Measurements from ENCODE around the gene ZBED1. TPM values are rescaled to one million over a fixed set of nuclear protein-coding genes. Genes with fewer than 3 reads are reported as not detected.
"Not testable (repeated sequence)": the region's sequence is repeated elsewhere in the genome, so short reads cannot be mapped to it uniquely, and the experiment has no call there.

Gene ZBED1
- total and polyA plus RNA-seq, 4 experiments from 2014 or later, result 18.1 to 34.1 (median 29.6) TPM

DNA sequence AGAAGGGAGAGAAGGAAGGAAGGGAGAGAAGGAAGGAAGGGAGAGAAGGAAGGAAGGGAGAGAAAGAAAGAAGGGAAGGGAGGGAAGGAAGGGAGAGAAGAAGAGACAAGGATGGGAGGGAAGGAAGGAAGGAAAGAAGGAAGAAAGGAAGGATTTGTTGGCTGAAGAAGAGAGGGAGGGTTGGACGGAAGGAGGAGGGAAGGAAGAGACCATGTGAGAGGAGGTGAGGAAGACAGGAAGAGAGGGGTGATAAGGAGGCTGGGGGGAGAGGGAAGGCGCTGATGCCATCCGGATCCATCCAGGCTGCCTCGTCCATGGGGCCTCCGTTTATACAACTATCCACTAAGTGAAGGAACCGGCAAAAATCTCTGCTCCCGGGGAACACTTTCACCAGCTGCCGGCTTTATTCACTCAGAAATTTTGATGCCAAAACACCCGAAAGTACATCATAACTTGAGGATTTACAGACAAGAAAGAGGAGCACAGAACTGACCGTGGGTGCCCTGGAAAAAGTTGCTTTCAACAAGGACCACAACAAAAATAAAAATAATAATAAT, 14.9 kb downstream of the ZBED1 start:
- Mint-ChIP-seq H3K9me3 (no peaks in the 10 kb centered on the region), H3K4me1 (peaks cover 0 to 8% (median 2%) of the 10 kb centered on the region in 4 donors), H3K4me3 (no peak overlapping the region), H3K27me3 (no peaks in the 10 kb centered on the region), H3K27ac (peak overlapping the region in 1 of 7 donors; percentile 33), H3K36me3 (peaks cover 36 to 40% of the 10 kb centered on the region in 2 donors)
- no peaks in the 10 kb centered on the region for H3K4me1 ChIP-seq (ENCODE audit: insufficient read depth, low read length)
- peaks cover 14% of the 10 kb centered on the region for H3K36me3 ChIP-seq (ENCODE audit: insufficient read depth, low read length)
- intact Hi-C loops (cut with micrococcal nuclease), result no loop called here
- POLR2A ChIA-PET (ENCODE audit: partially characterized antibody), result no interaction called here
- no peaks in the 10 kb centered on the region for H3K27me3 ChIP-seq (ENCODE audit: insufficient read depth, low read length)
- DNase-seq, result no peak
- no peaks in the 10 kb centered on the region for H3K9me3 ChIP-seq (ENCODE audit: control insufficient read depth in 1 of 2, low read length in 2 of 2)
- H3K4me3 ChIP-seq (ENCODE audit: low read length in 2 of 2), result no peak overlapping the region
- CTCF ChIA-PET (ENCODE audit: partially characterized antibody), result no interaction called here
- H3K27ac ChIP-seq (ENCODE audit: low read depth, low read length), result no peak overlapping the region

- no peak overlapping the region for H3K4me3 Mint-ChIP-seq
- no peak for DNase-seq
- H3K27ac Mint-ChIP-seq, result peak overlapping the region in 1 of 7 donors; percentile 68
- intact Hi-C loops (cut with micrococcal nuclease), result no loop called here
- H3K4me1 ChIP-seq (ENCODE audit: insufficient read depth, low read length), result no peaks in the 10 kb centered on the region
- H3K27ac ChIP-seq (ENCODE audit: low read depth, low read length), result no peak overlapping the region
- H3K27me3 ChIP-seq (ENCODE audit: insufficient read depth, low read length), result no peaks in the 10 kb centered on the region
- peaks cover 0 to 8% (median 2%) of the 10 kb centered on the region in 4 donors for H3K4me1 Mint-ChIP-seq
- H3K4me3 ChIP-seq (ENCODE audit: low read length in 2 of 2), result no peak overlapping the region
- POLR2A ChIA-PET (ENCODE audit: partially characterized antibody), result no interaction called here
- H3K36me3 ChIP-seq (ENCODE audit: insufficient read depth, low read length), result peaks cover 14% of the 10 kb centered on the region
- no peaks in the 10 kb centered on the region for H3K9me3 ChIP-seq (ENCODE audit: control insufficient read depth in 1 of 2, low read length in 2 of 2)
- CTCF ChIA-PET (ENCODE audit: partially characterized antibody), result no interaction called here
- peaks cover 28 to 37% of the 10 kb centered on the region in 2 donors for H3K36me3 Mint-ChIP-seq
- peaks cover 0 to 3% (median under 1%) of the 10 kb centered on the region in 8 donors for H3K9me3 Mint-ChIP-seq
- H3K27me3 Mint-ChIP-seq, result no peaks in the 10 kb centered on the region
Observed at GRCh38 chrX:2484721-2485648, 15.8 kb downstream of the ZBED1 start.

- no peaks in the 10 kb centered on the region for H3K4me1 ChIP-seq (ENCODE audit: insufficient read depth, low read length)
- H3K4me3 ChIP-seq (ENCODE audit: low read length in 2 of 2), result no peak overlapping the region
- ChIA-PET CTCF (ENCODE audit: partially characterized antibody) (no interaction called here), POLR2A (ENCODE audit: partially characterized antibody) (no interaction called here)
- H3K27ac ChIP-seq (ENCODE audit: low read depth, low read length), result no peak overlapping the region
- no peaks in the 10 kb centered on the region for H3K27me3 ChIP-seq (ENCODE audit: insufficient read depth, low read length)
- H3K27ac Mint-ChIP-seq, result no peak overlapping the region
- peaks cover 0 to 8% (median 3%) of the 10 kb centered on the region in 8 donors for H3K9me3 Mint-ChIP-seq
- peaks cover 26 to 38% of the 10 kb centered on the region in 2 donors for H3K36me3 Mint-ChIP-seq
- no peaks in the 10 kb centered on the region for H3K27me3 Mint-ChIP-seq
- H3K4me1 Mint-ChIP-seq, result peaks cover 0 to 8% (median 2%) of the 10 kb centered on the region in 4 donors
- peaks cover 11% of the 10 kb centered on the region for H3K36me3 ChIP-seq (ENCODE audit: insufficient read depth, low read length)
- no peaks in the 10 kb centered on the region for H3K9me3 ChIP-seq (ENCODE audit: control insufficient read depth in 1 of 2, low read length in 2 of 2)
- intact Hi-C loops (cut with micrococcal nuclease), result no loop called here
- no peak overlapping the region for H3K4me3 Mint-ChIP-seq
- DNase-seq, result no peak
Observed at GRCh38 chrX:2484256-2484655, 16.5 kb downstream of the ZBED1 start.

- CTCF ChIA-PET (ENCODE audit: partially characterized antibody), result no interaction called here
- Histone ChIP-seq H3K9me3 (ENCODE audit: control insufficient read depth in 1 of 2, low read length in 2 of 2) (no peaks in the 10 kb centered on the region), H3K4me1 (ENCODE audit: insufficient read depth, low read length) (no peaks in the 10 kb centered on the region), H3K4me3 (ENCODE audit: low read length in 2 of 2) (no peak overlapping the region), H3K36me3 (ENCODE audit: insufficient read depth, low read length) (peaks cover 3% of the 10 kb centered on the region), H3K27ac (ENCODE audit: low read depth, low read length) (no peak overlapping the region), H3K27me3 (ENCODE audit: insufficient read depth, low read length) (no peaks in the 10 kb centered on the region)
- Mint-ChIP-seq H3K27ac (no peak overlapping the region), H3K4me3 (no peak overlapping the region), H3K36me3 (peaks cover 23 to 34% of the 10 kb centered on the region in 2 donors), H3K9me3 (peaks cover 0 to 8% (median 3%) of the 10 kb centered on the region in 8 donors), H3K4me1 (peaks cover 0 to 12% (median 3%) of the 10 kb centered on the region in 4 donors), H3K27me3 (no peaks in the 10 kb centered on the region)
- POLR2A ChIA-PET (ENCODE audit: partially characterized antibody), result no interaction called here
- DNase-seq, result no peak
- intact Hi-C loops (cut with micrococcal nuclease), result no loop called here
Observed at GRCh38 chrX:2483398-2484060, 17.2 kb downstream of the ZBED1 start.

- H3K4me1 ChIP-seq (ENCODE audit: insufficient read depth, low read length); H3K27me3 ChIP-seq (ENCODE audit: insufficient read depth, low read length); H3K27me3 Mint-ChIP-seq; H3K9me3 ChIP-seq (ENCODE audit: control insufficient read depth in 1 of 2, low read length in 2 of 2); H3K27ac Mint-ChIP-seq; intact Hi-C loops (cut with micrococcal nuclease); DNase-seq; H3K4me3 Mint-ChIP-seq; POLR2A ChIA-PET (ENCODE audit: partially characterized antibody); H3K9me3 Mint-ChIP-seq; H3K27ac ChIP-seq (ENCODE audit: low read depth, low read length); H3K4me3 ChIP-seq (ENCODE audit: low read length in 2 of 2); CTCF ChIA-PET (ENCODE audit: partially characterized antibody); H3K36me3 ChIP-seq (ENCODE audit: insufficient read depth, low read length): not testable (repeated sequence)
- Mint-ChIP-seq H3K36me3 (peaks cover 12 to 24% of the 10 kb centered on the region in 2 donors), H3K4me1 (peaks cover 0 to 14% (median 8%) of the 10 kb centered on the region in 4 donors)
Observed at GRCh38 chrX:2481597-2481996, 19.2 kb downstream of the ZBED1 start.

DNA sequence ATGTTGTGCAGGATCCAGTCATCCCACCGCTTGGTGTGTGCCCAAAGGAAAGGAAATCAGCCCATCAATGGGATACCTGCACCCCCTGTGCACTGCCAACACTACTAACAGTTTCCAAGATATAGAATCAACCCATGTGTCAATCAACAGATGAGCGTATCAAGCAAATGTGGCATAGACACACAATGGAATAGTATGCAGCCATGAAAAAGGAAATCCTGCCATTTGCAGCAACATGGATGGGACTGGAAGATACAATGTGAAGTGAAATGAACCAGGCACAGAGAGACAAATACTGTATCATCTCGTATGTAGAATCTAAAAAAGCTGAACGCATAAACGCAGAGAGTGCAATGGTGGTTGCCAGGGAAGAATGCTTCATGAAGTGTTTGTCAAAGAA, 20.8 kb downstream of the ZBED1 start:
- POLR2A ChIA-PET (ENCODE audit: partially characterized antibody); H3K4me1 ChIP-seq (ENCODE audit: insufficient read depth, low read length); H3K36me3 ChIP-seq (ENCODE audit: insufficient read depth, low read length); CTCF ChIA-PET (ENCODE audit: partially characterized antibody); H3K27ac ChIP-seq (ENCODE audit: low read depth, low read length); H3K4me3 Mint-ChIP-seq; H3K4me3 ChIP-seq (ENCODE audit: low read length in 2 of 2); H3K27me3 Mint-ChIP-seq; H3K27me3 ChIP-seq (ENCODE audit: insufficient read depth, low read length); DNase-seq; H3K9me3 Mint-ChIP-seq; intact Hi-C loops (cut with micrococcal nuclease); H3K9me3 ChIP-seq (ENCODE audit: control insufficient read depth in 1 of 2, low read length in 2 of 2); H3K27ac Mint-ChIP-seq: not testable (repeated sequence)
- H3K36me3 Mint-ChIP-seq, result peaks cover 11 to 22% of the 10 kb centered on the region in 2 donors
- peaks cover 4 to 15% (median 10%) of the 10 kb centered on the region in 4 donors for H3K4me1 Mint-ChIP-seq

DNA sequence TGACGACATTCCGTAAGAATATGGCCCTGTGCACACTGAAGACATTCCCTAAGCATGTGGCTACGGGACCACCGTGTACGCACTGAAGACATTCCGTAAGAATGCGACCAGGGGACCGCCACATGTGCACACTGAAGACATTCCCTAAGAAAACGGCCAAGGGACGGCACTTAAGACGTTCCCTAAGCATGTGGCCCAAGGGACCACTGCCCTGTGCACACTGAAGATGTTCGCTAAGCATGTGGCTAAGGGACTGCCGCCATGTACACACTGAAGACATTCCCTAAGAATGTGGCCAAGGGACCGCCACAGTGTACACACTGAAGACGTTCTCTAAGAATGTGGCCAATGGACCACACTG, 21.4 kb downstream of the ZBED1 start:
- no peak overlapping the region for H3K27ac Mint-ChIP-seq
- H3K36me3 Mint-ChIP-seq, result peaks cover 11 to 20% of the 10 kb centered on the region in 2 donors
- H3K9me3 Mint-ChIP-seq, result peaks cover 0 to 8% (median 3%) of the 10 kb centered on the region in 8 donors
- H3K4me3 Mint-ChIP-seq, result no peak overlapping the region
- no peak for DNase-seq
- Histone ChIP-seq H3K4me1 (ENCODE audit: insufficient read depth, low read length) (no peaks in the 10 kb centered on the region), H3K36me3 (ENCODE audit: insufficient read depth, low read length) (no peaks in the 10 kb centered on the region), H3K4me3 (ENCODE audit: low read length in 2 of 2) (no peak overlapping the region), H3K27me3 (ENCODE audit: insufficient read depth, low read length) (no peaks in the 10 kb centered on the region), H3K27ac (ENCODE audit: low read depth, low read length) (no peak overlapping the region), H3K9me3 (ENCODE audit: control insufficient read depth in 1 of 2, low read length in 2 of 2) (no peaks in the 10 kb centered on the region)
- POLR2A ChIA-PET (ENCODE audit: partially characterized antibody), result no interaction called here
- intact Hi-C loops (cut with micrococcal nuclease), result no loop called here
- CTCF ChIA-PET (ENCODE audit: partially characterized antibody), result no interaction called here
- H3K4me1 Mint-ChIP-seq, result peaks cover 4 to 16% (median 14%) of the 10 kb centered on the region in 4 donors
- H3K27me3 Mint-ChIP-seq, result no peaks in the 10 kb centered on the region
